Peyer's patch (tissue), 4 donors: ENCODE data around the gene POLR3K.
"Not testable (repeated sequence)": the region's sequence is repeated elsewhere in the genome, so short reads cannot be mapped to it uniquely, and the experiment has no call there.

ENCODE experiments used
- CTCF ChIP-seq, 6 experiments: fragments of 450-650 bp in 4 of 6; fragments of 200-600 bp in 2 of 6; sonication (generic) in 1 of 6; IDR thresholded peaks; one replicate each; pipeline ENCODE4 v1.5.1; 2017 to 2019; ENCODE audit warnings: antibody characterized with exemption in 6 of 6, mild to moderate bottlenecking in 3 of 6, moderate library complexity in 1 of 6
- POLR2A ChIP-seq, 2 donors: fragments of 450-650 bp; IDR thresholded peaks; one replicate each; pipeline ENCODE4 v1.5.1; 2017; ENCODE audit warnings: antibody characterized with exemption in 2 of 2, mild to moderate bottlenecking in 2 of 2, moderate library complexity in 2 of 2

DNA sequence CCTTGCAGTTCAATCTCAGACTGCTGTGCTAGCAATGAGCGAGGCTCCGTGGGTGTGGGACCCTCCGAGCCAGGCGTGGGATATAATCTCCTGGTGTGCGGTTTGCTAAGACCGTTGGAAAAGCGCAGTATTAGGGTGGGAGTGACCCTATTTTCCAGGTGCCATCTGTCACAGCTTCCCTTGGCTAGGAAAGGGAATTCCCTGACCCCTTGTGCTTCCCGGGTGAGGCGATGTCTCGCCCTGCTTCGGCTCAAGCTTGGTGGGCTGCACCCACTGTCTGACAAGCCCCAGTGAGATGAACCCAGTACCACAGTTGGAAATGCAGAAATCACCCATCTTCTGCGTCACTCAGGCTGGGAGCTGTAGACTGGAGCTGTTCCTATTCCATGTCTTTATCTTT is 32.5 kb downstream of the POLR3K start:
- TF ChIP-seq POLR2A, CTCF (IDR thresholded peaks at IDR 0.05): not testable (repeated sequence)
